HG03571 (cell line): ENCODE measurements around the gene TRPM3.

Source experiments
- ATAC-seq: cut with Tn5 transposase; IDR thresholded peaks from one replicate; pipeline ENCODE4 v1.9.1; 2021; ENCODE audit not compliant: unreplicated experiment

The TRPM3 gene

DNA sequence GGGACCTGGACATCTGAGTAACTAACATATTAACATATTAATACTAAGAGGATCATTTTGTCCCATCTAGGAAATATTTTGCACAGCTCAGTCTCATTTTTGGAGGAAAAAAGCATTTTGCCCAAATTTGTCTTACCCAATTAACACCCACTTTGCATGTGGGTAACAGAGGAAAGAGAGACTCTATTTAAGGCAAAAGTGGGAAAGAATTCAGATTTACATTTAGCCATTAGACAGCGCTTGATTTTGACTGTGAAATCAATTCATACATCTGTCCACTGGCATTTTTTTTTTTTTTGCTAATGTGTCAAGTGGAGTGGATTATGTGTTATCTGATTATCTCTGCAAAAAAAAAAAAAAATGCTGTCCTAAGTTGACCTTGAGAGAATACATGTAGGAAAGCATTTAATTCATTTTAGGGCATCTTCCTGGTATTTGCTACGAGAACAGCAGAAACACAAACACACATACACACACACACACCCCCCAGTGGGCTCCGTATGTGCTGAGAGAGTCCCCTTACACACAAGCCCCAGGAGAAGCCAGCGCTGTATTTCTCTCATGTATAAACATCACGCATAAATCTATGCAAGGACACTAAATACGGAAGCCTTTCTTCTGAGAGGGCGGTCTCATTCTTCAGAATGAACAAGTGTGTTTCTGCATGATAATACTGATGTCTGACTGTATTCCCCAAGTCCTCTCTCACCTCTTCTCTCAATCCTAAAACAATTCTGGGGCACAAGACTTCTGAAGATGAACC is 505.0 kb downstream of the TRPM3 start:
- no peak for ATAC-seq

GRCh38 chr9:70615464-70616138 is 505.8 kb downstream of the TRPM3 start:
- no peak for ATAC-seq

DNA sequence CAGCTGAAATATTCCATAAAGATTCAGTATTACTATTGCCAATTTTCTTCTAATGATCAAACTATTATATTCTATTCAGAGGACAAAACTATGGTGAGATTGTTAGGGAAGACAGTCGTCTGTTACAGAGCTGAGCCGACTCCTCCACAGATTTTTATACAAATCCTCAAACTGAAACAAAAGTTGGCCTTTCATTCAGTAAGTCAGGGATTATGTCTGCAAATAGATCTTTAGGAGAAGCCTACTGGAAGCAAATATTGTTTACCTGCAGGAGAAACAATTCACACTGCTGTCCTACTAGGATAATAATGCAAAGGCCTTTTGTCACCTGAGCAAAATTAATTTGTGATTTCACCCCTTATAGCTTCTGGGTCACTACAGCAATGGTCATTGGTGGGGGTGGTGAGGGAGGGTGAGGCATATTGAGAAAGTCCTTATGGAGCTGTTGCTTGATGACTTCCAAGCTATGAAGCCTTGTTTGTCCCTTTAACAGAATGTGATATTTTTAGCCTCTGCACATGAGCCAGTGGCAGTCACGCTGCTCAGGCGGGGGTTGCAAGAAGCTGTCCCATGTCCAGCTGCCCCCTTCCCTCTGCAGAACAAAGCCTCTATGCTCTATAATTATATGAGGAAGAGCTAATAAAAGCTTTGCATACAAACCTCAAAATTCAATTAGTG is 506.5 kb downstream of the TRPM3 start:
- ATAC-seq, result no peak

GRCh38 chr9:70613024-70613768 is 508.2 kb downstream of the TRPM3 start:
- ATAC-seq, result no peak

DNA sequence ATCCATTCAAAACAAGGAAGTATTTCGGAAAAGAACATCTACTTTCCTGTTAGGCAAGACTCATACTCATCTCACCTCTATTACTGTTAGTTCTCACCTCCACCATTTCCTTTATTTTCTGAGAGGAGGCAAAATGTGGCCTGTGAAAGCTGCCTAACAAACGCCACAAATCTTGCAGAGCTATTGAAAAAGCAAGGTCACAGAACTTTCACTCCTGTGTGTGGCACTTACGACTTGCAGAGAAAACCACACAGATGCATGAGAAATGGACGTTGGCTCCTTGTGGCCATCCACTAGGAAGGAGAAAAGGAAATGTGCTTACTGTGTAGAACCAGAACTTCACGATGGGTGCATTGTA is 511.2 kb downstream of the TRPM3 start:
- ATAC-seq, result no peak

- no peak for ATAC-seq
Observed at GRCh38 chr9:70609542-70610286, 511.7 kb downstream of the TRPM3 start.

- ATAC-seq, result no peak
Observed at GRCh38 chr9:70609011-70609410, 512.4 kb downstream of the TRPM3 start.

GRCh38 chr9:70607926-70608325 is 513.5 kb downstream of the TRPM3 start:
- ATAC-seq, result no peak

GRCh38 chr9:70607329-70607728 is 514.1 kb downstream of the TRPM3 start:
- ATAC-seq, result no peak

GRCh38 chr9:70603020-70603411 is 518.4 kb downstream of the TRPM3 start:
- no peak for ATAC-seq

DNA sequence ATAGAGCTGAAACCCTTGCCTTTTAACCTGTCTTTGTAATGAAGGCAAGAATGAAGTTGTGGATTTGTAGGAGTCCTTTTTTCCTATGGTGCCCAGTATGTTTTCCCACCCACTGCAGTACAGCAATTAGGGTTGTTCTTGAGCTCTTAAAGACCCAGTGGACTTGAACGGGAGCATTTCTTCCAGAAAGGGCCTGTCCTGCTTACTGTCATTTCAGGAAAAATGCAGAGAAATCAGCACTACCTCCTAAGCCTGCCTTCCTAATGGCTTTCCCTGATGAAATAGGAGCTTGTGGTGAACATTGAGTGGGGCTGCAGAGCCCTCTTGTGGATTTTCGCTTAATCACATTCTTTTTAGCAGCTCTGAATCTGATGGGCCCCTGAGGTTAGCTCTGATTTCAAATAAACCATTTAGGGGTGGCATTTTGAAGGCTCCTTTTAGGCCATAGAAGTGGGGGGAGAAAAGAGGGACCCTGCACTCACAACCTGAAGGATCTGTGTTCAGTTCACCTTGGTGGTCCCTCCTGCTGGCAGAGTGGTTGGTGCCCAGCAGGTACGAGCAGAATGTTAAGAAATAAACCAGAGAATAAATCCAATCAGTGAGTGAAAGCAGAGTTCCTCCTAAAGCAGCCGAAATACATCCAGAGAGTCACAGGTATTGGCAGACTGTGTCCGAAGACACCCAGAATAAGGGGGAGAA is 519.0 kb downstream of the TRPM3 start:
- ATAC-seq, result peak; percentile 74

DNA sequence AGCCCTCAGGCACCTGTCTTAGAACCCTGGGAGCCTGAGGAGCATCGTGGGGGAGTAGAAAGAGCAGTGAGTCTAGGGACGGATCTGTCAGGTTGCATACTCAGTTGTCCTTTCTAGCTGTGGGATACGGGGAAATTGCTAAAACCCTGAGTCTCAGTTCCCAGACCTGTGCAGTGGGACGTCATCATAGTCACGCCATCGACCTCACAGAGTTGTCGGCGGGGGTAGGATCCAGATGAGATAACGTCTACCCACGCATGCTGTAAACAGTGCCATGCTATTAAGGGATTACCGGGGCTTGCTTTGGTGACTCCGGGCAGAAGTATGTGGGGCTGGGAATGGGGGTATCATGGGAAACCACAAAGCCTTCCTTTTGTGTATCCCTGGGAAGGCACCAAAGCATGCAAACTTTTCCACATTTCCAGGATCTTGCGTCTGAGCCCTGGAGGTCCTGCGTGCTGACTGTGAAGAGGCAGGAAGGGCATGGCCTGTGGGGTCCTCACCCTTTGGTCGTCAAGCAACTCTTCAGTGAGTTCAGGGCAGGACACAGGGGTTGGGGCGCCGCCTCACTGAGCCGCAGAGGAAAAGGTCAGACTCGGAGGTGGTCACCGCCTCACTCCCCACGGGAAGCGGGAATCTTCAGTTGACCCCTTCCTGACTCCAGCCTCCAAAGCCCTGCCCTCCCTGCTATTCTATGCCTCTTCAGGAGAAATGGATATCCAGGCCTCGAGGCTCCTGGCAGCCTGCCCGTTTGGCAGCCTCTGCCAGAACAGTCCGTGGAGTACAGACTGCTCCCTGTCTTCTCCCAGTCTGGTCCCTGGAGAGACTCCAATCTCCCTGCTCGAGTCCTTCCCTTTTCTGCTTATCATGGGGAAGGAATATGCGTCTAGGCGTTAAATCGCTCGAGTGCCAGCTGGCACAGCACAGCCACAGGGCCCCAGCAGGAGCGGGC is 520.1 kb downstream of the TRPM3 start:
- ATAC-seq, result no peak

DNA sequence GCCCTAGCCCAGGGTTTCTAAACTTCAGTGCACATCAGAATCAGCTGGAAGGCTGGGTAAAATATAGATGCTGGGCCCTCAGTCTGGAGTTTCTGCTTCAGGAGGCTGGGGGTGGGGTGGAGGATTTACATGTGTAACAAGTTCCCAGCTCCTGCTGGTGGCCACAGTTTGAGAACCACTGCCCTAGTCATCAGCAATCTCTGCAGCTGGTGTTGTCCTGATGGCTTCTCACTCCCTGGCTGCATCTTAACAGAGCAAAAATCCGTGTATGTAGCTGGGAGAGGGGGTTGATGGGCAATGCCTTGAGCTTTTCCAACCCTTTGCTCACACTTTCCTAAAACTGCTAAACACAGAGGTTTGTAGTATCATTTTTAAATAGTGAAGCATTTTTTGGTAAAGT is 520.9 kb downstream of the TRPM3 start:
- no peak for ATAC-seq

DNA sequence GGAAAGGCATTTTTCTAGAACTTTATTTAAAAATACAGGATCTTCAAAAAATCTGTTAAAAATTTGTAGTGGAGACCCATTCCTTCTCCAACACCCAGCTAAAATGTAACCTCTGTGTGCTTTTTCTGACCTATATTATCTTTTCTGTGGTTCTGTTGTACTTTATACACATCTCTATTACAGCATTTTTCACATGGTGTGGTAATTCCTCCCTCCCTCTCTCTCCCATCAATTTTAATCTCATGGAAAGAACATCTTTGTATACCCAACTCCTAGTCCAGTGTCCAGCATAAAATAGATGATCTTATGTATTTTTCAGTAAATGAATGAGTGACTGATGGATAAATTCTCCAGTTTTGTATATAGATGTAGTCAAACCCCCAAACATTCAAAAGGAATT is 523.5 kb downstream of the TRPM3 start:
- ATAC-seq, result no peak

- no peak for ATAC-seq
Observed at GRCh38 chr9:70595211-70595610, 526.2 kb downstream of the TRPM3 start.

DNA sequence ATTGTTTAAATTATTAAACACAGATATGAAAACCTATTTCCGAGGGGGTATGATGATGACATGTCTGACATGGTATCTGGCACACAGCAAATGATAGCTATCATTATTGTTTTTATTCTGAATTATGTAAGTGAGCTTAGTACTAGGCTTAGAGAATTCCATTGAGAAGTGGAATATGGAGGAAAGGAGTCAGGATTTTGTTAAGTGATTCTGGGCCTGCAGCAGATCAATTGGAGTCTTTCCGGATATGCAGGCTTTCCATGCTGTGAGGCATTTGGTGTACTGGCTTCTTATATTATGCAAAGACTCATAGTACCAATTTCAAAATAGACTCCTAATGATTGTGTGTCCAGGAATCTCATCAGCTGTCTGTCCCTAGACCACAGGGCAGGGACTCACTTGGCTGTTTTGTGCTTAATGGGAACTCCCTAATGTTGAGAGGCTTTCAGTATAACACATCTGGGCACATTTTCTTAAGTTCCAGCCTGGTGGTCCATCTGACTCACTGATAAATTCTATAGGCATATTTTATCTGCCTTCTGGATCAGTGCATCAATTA is 527.0 kb downstream of the TRPM3 start:
- ATAC-seq, result no peak

- ATAC-seq, result no peak
Observed at GRCh38 chr9:70593241-70593640, 528.2 kb downstream of the TRPM3 start.

- no peak for ATAC-seq
Observed at GRCh38 chr9:70590315-70590677, 531.1 kb downstream of the TRPM3 start.
